Panc1 (cell line): ENCODE measurements around the gene IL7R.

Experiments used
- POLR2AphosphoS5 ChIP-seq: IDR thresholded peaks from 2 replicates; pipeline ENCODE4 v1.6.1; 2012; ENCODE audit warnings: mild to moderate bottlenecking, low read depth, low read length, moderate library complexity
- SIN3A ChIP-seq: IDR thresholded peaks from 2 replicates; pipeline ENCODE4 v1.6.1; 2012; ENCODE audit warnings: low read depth, mild to moderate bottlenecking, low read length, moderate library complexity, borderline replicate concordance; ENCODE audit not compliant: insufficient read depth
- TCF7L2 ChIP-seq: IDR thresholded peaks from 2 replicates; pipeline ENCODE4 v1.6.1; 2011; ENCODE audit warnings: mild to moderate bottlenecking, low read depth, low read length, inconsistent platforms
- TF ChIP-seq, protein P1 (sequence below): fragments of 450-650 bp; IDR thresholded peaks from 2 replicates; pipeline ENCODE4 v1.5.1; 2017; ENCODE audit warnings: mild to moderate bottlenecking
- TF ChIP-seq, protein P2 (sequence below), 2 experiments: IDR thresholded peaks; 2 replicates each; pipeline ENCODE4 v1.6.1; 2011 to 2012; ENCODE audit warnings: low read depth in 2 of 2, control low read depth in 1 of 2, low read length in 1 of 2, mild to moderate bottlenecking in 1 of 2, moderate library complexity in 1 of 2; ENCODE audit not compliant: insufficient read depth in 1 of 2

DNA sequence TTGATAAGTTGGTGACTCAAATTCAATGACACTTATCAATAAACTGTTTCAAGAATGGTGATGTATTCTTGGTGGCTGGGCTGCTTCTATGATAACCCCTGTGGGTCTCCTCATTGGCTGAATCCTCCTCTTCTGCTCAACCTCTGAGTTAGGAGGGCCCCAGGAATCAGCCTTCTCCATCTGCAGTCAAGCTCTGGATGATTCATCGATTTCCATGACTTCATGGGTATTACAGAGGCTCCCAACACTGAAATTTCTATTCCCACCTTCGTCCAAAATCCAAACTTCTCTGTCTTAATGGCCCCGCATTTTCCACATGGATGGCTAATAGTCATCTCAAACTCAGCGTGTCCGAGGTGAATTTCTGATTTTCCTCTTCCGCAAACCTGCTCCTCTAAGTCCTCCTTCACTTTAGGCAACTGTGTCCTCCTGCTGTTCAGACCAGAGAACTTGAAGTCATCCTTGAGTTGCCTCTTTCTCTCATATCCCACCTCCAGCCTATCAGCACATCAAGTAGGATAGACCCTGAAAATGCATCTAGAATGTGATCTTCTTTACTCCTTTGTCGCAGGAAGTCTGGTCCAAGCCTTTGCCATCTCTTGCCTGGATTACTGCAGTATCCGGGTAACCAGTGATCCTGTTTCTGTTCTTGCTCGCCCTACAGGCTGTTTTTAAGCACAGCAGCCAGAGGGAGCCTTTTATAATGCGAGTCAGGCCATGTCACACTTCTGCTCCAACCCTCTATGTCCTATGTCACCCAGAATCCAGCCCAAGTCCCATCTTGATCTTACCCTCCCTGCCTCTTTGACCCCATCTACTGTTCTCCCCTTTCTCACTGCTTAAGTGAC lies 41.4 kb upstream of the IL7R start:
- no peak for TF ChIP-seq POLR2AphosphoS5
- TF ChIP-seq, protein P1, sequence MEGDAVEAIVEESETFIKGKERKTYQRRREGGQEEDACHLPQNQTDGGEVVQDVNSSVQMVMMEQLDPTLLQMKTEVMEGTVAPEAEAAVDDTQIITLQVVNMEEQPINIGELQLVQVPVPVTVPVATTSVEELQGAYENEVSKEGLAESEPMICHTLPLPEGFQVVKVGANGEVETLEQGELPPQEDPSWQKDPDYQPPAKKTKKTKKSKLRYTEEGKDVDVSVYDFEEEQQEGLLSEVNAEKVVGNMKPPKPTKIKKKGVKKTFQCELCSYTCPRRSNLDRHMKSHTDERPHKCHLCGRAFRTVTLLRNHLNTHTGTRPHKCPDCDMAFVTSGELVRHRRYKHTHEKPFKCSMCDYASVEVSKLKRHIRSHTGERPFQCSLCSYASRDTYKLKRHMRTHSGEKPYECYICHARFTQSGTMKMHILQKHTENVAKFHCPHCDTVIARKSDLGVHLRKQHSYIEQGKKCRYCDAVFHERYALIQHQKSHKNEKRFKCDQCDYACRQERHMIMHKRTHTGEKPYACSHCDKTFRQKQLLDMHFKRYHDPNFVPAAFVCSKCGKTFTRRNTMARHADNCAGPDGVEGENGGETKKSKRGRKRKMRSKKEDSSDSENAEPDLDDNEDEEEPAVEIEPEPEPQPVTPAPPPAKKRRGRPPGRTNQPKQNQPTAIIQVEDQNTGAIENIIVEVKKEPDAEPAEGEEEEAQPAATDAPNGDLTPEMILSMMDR: peak; percentile 74
- TF ChIP-seq, protein P2, sequence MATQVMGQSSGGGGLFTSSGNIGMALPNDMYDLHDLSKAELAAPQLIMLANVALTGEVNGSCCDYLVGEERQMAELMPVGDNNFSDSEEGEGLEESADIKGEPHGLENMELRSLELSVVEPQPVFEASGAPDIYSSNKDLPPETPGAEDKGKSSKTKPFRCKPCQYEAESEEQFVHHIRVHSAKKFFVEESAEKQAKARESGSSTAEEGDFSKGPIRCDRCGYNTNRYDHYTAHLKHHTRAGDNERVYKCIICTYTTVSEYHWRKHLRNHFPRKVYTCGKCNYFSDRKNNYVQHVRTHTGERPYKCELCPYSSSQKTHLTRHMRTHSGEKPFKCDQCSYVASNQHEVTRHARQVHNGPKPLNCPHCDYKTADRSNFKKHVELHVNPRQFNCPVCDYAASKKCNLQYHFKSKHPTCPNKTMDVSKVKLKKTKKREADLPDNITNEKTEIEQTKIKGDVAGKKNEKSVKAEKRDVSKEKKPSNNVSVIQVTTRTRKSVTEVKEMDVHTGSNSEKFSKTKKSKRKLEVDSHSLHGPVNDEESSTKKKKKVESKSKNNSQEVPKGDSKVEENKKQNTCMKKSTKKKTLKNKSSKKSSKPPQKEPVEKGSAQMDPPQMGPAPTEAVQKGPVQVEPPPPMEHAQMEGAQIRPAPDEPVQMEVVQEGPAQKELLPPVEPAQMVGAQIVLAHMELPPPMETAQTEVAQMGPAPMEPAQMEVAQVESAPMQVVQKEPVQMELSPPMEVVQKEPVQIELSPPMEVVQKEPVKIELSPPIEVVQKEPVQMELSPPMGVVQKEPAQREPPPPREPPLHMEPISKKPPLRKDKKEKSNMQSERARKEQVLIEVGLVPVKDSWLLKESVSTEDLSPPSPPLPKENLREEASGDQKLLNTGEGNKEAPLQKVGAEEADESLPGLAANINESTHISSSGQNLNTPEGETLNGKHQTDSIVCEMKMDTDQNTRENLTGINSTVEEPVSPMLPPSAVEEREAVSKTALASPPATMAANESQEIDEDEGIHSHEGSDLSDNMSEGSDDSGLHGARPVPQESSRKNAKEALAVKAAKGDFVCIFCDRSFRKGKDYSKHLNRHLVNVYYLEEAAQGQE (IDR thresholded peaks at IDR 0.05; ENCODE audit: insufficient read depth in 1 of 2, low read depth in 2 of 2, low read length in 1 of 2): no peak
- TF ChIP-seq SIN3A: no peak
- TF ChIP-seq TCF7L2: no peak
